Measurements from ENCODE around the gene PAFAH1B2.

Gene PAFAH1B2

GRCh38 chr11:117223741-117224689 lies 79.9 kb downstream of the PAFAH1B2 start:
- no peak for DNase-seq (ENCODE audit: insufficient read length)
- TF ChIP-seq POLR2AphosphoS5 (IDR thresholded peaks at IDR 0.05; ENCODE audit: low read depth, low read length) (peak; percentile 53), TAF1 (IDR thresholded peaks at IDR 0.05; ENCODE audit: borderline replicate concordance, low read depth, low read length) (no peak)
- peak; percentile 17 for FAIRE-seq

- no peak for TF ChIP-seq POLR2AphosphoS5 (IDR thresholded peaks at IDR 0.05; ENCODE audit: low read depth, low read length)
- FAIRE-seq (no peak), DNase-seq (ENCODE audit: insufficient read length) (no peak)
These were observed 81.6 kb downstream of the PAFAH1B2 start for GRCh38 chr11:117225553-117226170.

Data from GM12892 (cell line).